Karpas-422 (cell line): ENCODE results near the gene ADAMTS17. TPM values are rescaled to one million over a fixed set of nuclear protein-coding genes. Genes with fewer than 3 reads are reported as not detected.

Source experiments
- DNase-seq: peaks from one replicate; pipeline ENCODE4 v3.0.0-alpha.2; 2015
- H2AFZ ChIP-seq: fragments of 200-600 bp; sonication (generic); 2 replicates; pipeline ENCODE4 v1.6.1; 2014; ENCODE audit warnings: antibody characterized with exemption, low read length, mixed read lengths
- H3K27ac ChIP-seq: fragments of 200-600 bp; sonication (generic); 2 replicates; pipeline ENCODE4 v1.5.1; 2014; ENCODE audit warnings: mild to moderate bottlenecking, low read length, moderate library complexity
- H3K27me3 ChIP-seq: fragments of 200-600 bp; sonication (generic); 2 replicates; pipeline ENCODE4 v1.6.1; 2014; ENCODE audit warnings: low read length, mixed read lengths
- H3K36me3 ChIP-seq: fragments of 200-600 bp; sonication (generic); 2 replicates; pipeline ENCODE4 v1.6.1; 2014; ENCODE audit warnings: low read length, mixed read lengths; ENCODE audit not compliant: insufficient read depth
- H3K4me1 ChIP-seq: fragments of 200-600 bp; sonication (generic); 2 replicates; pipeline ENCODE4 v1.6.1; 2014; ENCODE audit warnings: mild to moderate bottlenecking, low read length, mixed read lengths
- H3K4me2 ChIP-seq: fragments of 200-600 bp; sonication (generic); 2 replicates; pipeline ENCODE4 v1.6.1; 2014; ENCODE audit warnings: low read length, low read depth, mild to moderate bottlenecking; ENCODE audit not compliant: poor library complexity, severe bottlenecking
- H3K4me3 ChIP-seq: fragments of 200-600 bp; sonication (generic); 2 replicates; pipeline ENCODE4 v1.5.1; 2014; ENCODE audit warnings: mild to moderate bottlenecking, antibody characterized with exemption, low read length, mixed read lengths
- H3K79me2 ChIP-seq: fragments of 200-600 bp; sonication (generic); 2 replicates; pipeline ENCODE4 v1.6.1; 2014; ENCODE audit warnings: mild to moderate bottlenecking, low read length, mixed read lengths
- H3K9ac ChIP-seq: fragments of 200-600 bp; sonication (generic); 2 replicates; pipeline ENCODE4 v1.6.0; 2014; ENCODE audit warnings: low read length
- H3K9me2 ChIP-seq: fragments of 200-600 bp; sonication (generic), shearing (Covaris generic); replicated peaks from 2 replicates; pipeline ENCODE4 v1.6.0; 2014; ENCODE audit warnings: mild to moderate bottlenecking, low read length, moderate library complexity; ENCODE audit not compliant: insufficient read depth
- H3K9me3 ChIP-seq: fragments of 300-700, 200-600 bp; sonication (generic); 2 replicates; pipeline ENCODE4 v1.6.1; 2014; ENCODE audit warnings: low read length, mixed read lengths
- H4K20me1 ChIP-seq: fragments of 200-600 bp; sonication (generic); 2 replicates; pipeline ENCODE4 v1.6.1; 2014; ENCODE audit warnings: mild to moderate bottlenecking, antibody characterized with exemption, low read length, low read depth; ENCODE audit not compliant: insufficient read depth
- total RNA-seq: library from RNA; depleted of rRNA; stranded (reverse); fragments of >200 nt; shearing (Covaris generic); gene quantifications from 2 replicates; pipeline ENCODE4 v1.2.3, GENCODE V29; 2014; ENCODE audit warnings: low replicate concordance

Gene ADAMTS17
- total RNA-seq, 1 experiment from 2014 or later = not detected

GRCh38 chr15:99954361-99955180, 387.2 kb downstream of the ADAMTS17 start:
- Histone ChIP-seq H3K27ac (no peak overlapping the region), H3K36me3 (no peaks in the 10 kb centered on the region), H3K27me3 (no peaks in the 10 kb centered on the region), H3K4me2 (no peak overlapping the region), H2AFZ (no peak overlapping the region), H4K20me1 (no peaks in the 10 kb centered on the region), H3K79me2 (no peaks in the 10 kb centered on the region), H3K9me3 (no peaks in the 10 kb centered on the region), H3K9ac (no peak overlapping the region), H3K9me2 (no peaks in the 10 kb centered on the region), H3K4me1 (no peaks in the 10 kb centered on the region), H3K4me3 (no peak overlapping the region)
- no peak for DNase-seq

GRCh38 chr15:99953886-99954285, 387.9 kb downstream of the ADAMTS17 start:
- H3K36me3 ChIP-seq = no peaks in the 10 kb centered on the region
- no peak for DNase-seq
- no peak overlapping the region for H3K4me2 ChIP-seq
- H3K9me2 ChIP-seq = no peaks in the 10 kb centered on the region
- no peak overlapping the region for H3K27ac ChIP-seq
- H3K79me2 ChIP-seq = no peaks in the 10 kb centered on the region
- no peak overlapping the region for H2AFZ ChIP-seq
- H4K20me1 ChIP-seq = no peaks in the 10 kb centered on the region
- H3K9me3 ChIP-seq = no peaks in the 10 kb centered on the region
- H3K4me1 ChIP-seq = no peaks in the 10 kb centered on the region
- H3K27me3 ChIP-seq = no peaks in the 10 kb centered on the region
- H3K4me3 ChIP-seq = no peak overlapping the region
- no peak overlapping the region for H3K9ac ChIP-seq

GRCh38 chr15:99951511-99951910, 390.3 kb downstream of the ADAMTS17 start:
- no peaks in the 10 kb centered on the region for H3K79me2 ChIP-seq
- no peaks in the 10 kb centered on the region for H3K36me3 ChIP-seq
- no peak overlapping the region for H3K4me2 ChIP-seq
- H2AFZ ChIP-seq = no peak overlapping the region
- H3K4me3 ChIP-seq = no peak overlapping the region
- no peaks in the 10 kb centered on the region for H3K4me1 ChIP-seq
- H3K27me3 ChIP-seq = no peaks in the 10 kb centered on the region
- DNase-seq = no peak
- no peaks in the 10 kb centered on the region for H3K9me2 ChIP-seq
- peaks cover 3% of the 10 kb centered on the region for H3K9me3 ChIP-seq
- no peak overlapping the region for H3K9ac ChIP-seq
- no peaks in the 10 kb centered on the region for H4K20me1 ChIP-seq
- no peak overlapping the region for H3K27ac ChIP-seq

GRCh38 chr15:99944131-99944530, 397.6 kb downstream of the ADAMTS17 start:
- H3K9me3 ChIP-seq = peaks cover 26% of the 10 kb centered on the region
- H3K27ac ChIP-seq = no peak overlapping the region
- no peaks in the 10 kb centered on the region for H3K4me1 ChIP-seq
- H3K9ac ChIP-seq = no peak overlapping the region
- DNase-seq = no peak
- H2AFZ ChIP-seq = no peak overlapping the region
- no peaks in the 10 kb centered on the region for H3K27me3 ChIP-seq
- H4K20me1 ChIP-seq = no peaks in the 10 kb centered on the region
- no peak overlapping the region for H3K4me3 ChIP-seq
- no peaks in the 10 kb centered on the region for H3K36me3 ChIP-seq
- no peaks in the 10 kb centered on the region for H3K9me2 ChIP-seq
- no peak overlapping the region for H3K4me2 ChIP-seq
- H3K79me2 ChIP-seq = no peaks in the 10 kb centered on the region

GRCh38 chr15:99943466-99943865, 398.3 kb downstream of the ADAMTS17 start:
- Histone ChIP-seq H3K79me2 (no peaks in the 10 kb centered on the region), H3K27ac (no peak overlapping the region), H3K9me3 (peaks cover 26% of the 10 kb centered on the region), H3K4me2 (no peak overlapping the region), H4K20me1 (no peaks in the 10 kb centered on the region), H3K27me3 (no peaks in the 10 kb centered on the region), H3K9ac (no peak overlapping the region), H2AFZ (no peak overlapping the region), H3K4me1 (no peaks in the 10 kb centered on the region), H3K4me3 (no peak overlapping the region), H3K36me3 (no peaks in the 10 kb centered on the region), H3K9me2 (no peaks in the 10 kb centered on the region)
- DNase-seq = no peak

GRCh38 chr15:99932676-99933402, 408.9 kb downstream of the ADAMTS17 start:
- Histone ChIP-seq H3K9me3 (no peaks in the 10 kb centered on the region), H3K27me3 (no peaks in the 10 kb centered on the region), H3K4me1 (no peaks in the 10 kb centered on the region), H3K36me3 (no peaks in the 10 kb centered on the region), H4K20me1 (no peaks in the 10 kb centered on the region), H3K4me3 (no peak overlapping the region), H3K9ac (no peak overlapping the region), H2AFZ (no peak overlapping the region), H3K79me2 (no peaks in the 10 kb centered on the region), H3K9me2 (no peaks in the 10 kb centered on the region), H3K4me2 (no peak overlapping the region), H3K27ac (no peak overlapping the region)
- no peak for DNase-seq

- no peak for DNase-seq
- H3K4me2 ChIP-seq = no peak overlapping the region
- H3K4me1 ChIP-seq = no peaks in the 10 kb centered on the region
- no peaks in the 10 kb centered on the region for H3K9me2 ChIP-seq
- H3K27me3 ChIP-seq = no peaks in the 10 kb centered on the region
- no peak overlapping the region for H3K27ac ChIP-seq
- H4K20me1 ChIP-seq = no peaks in the 10 kb centered on the region
- no peak overlapping the region for H3K9ac ChIP-seq
- no peaks in the 10 kb centered on the region for H3K79me2 ChIP-seq
- no peak overlapping the region for H3K4me3 ChIP-seq
- no peaks in the 10 kb centered on the region for H3K36me3 ChIP-seq
- H3K9me3 ChIP-seq = no peaks in the 10 kb centered on the region
- no peak overlapping the region for H2AFZ ChIP-seq
Measured at GRCh38 chr15:99931703-99932603, 409.8 kb downstream of the ADAMTS17 start.

- no peak for DNase-seq
- no peaks in the 10 kb centered on the region for H4K20me1 ChIP-seq
- no peak overlapping the region for H2AFZ ChIP-seq
- H3K9me2 ChIP-seq = no peaks in the 10 kb centered on the region
- no peak overlapping the region for H3K27ac ChIP-seq
- H3K27me3 ChIP-seq = no peaks in the 10 kb centered on the region
- no peak overlapping the region for H3K4me2 ChIP-seq
- no peaks in the 10 kb centered on the region for H3K36me3 ChIP-seq
- H3K4me1 ChIP-seq = no peaks in the 10 kb centered on the region
- H3K79me2 ChIP-seq = no peaks in the 10 kb centered on the region
- H3K4me3 ChIP-seq = no peak overlapping the region
- no peaks in the 10 kb centered on the region for H3K9me3 ChIP-seq
- no peak overlapping the region for H3K9ac ChIP-seq
Measured at GRCh38 chr15:99930696-99931095, 411.1 kb downstream of the ADAMTS17 start.
